ENCODE measurements around the gene MS4A15.
A peak's percentile ranks its signal among the peaks of the same experiment; 100 is the strongest.

MS4A15 gene

DNA sequence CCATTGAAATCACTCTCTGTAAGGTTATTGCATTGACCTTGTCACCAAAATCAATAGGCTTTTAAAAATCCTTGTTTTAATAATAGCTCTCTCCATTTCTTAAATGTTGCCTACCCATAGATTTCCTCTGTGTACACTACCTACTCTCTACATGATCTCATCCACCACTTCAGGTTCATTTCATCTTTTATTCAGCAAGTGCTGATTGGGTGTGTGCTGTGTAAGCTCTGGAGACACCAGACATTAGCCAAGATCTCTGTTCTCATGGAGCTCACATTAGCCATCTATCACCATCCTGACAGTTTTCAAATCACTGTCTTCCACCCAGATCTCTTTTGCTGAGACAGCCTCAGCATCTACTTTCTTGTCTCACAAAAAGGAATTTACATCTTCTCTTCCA, 24.1 kb downstream of the MS4A15 start:
- DNase-seq = no peak

DNA sequence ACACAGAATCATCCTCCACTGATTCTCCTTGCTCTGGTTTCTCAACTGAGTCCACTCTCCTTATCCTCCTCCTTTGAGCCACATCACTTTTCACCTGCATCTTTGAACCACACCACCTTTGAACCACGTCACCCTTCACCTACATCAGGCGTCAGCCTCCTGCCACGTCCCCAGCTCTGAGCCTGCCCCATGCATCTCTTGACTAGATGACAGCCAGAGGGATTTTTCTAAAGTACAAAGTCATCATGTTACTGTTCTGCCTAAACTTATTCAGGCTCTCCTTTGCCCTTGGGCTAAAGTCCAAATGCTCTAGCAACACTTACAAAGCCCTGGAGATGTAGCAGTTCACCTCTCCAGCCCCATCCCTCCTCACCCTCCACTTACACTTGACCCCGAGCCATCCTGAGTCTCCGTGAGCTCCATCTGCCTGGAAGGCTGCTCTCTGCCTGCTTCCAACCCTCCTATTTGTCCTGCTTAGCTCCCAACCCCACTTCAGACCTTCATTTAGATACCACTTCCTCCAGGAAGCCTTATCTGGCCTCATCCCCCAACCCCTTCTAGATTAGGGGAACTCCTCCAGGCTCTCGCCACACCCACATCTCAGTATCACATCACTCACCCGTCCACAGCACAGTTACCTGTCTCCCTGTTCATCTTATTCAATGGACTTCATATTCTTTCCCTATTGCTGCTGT, 24.8 kb downstream of the MS4A15 start:
- no peak for DNase-seq

DNA sequence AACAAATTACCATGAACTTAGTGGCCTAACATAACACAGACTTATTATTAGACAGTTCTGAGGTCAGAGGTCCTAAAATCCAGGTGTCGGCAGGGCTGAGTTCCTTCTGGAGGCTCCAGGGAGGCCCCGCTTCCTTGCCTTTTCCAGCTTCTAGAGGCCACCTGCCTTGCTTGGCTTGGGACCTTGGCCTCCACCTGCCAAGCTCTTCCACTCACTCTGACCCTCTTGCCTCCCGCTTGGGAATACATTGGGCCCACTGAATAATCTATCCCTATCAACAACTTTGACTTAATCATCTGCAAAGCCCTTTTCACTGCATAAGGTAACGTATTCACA, 25.3 kb downstream of the MS4A15 start:
- DNase-seq = no peak

DNA sequence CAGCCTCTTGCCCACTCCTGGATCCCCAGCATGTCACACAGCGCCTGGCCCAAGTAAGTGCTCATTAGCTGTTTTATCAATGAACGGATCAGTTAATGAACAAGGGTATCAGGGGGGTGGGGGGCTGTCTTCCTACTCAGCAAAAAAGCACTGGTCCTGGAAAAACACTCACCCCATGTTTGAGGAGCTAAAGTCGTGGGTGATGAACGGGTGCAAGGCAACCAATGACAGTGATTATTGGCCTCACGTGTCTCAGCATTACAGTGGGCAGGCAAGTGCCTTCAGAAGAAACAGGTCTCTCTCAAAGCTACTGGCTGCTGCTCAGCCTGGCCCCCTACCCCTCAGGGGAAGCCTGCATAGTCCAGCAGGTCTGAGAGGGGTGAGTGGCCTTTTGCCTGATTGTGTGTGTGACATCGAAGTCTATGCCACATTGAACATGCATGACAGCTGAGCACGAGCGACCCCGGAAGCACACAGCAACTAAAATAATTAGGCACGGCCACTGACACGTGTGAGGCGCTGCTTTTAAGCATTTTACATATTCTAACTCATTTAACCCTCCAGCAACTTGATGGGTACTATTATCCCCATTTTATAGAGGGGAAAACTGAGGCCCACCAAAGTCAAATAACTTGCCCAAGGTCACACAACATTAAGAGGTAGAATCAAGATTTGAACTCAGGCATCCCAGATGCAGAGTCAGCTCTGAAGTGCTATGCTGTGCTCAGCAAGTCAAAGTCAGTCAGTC, 25.9 kb downstream of the MS4A15 start:
- no peak for DNase-seq

DNA sequence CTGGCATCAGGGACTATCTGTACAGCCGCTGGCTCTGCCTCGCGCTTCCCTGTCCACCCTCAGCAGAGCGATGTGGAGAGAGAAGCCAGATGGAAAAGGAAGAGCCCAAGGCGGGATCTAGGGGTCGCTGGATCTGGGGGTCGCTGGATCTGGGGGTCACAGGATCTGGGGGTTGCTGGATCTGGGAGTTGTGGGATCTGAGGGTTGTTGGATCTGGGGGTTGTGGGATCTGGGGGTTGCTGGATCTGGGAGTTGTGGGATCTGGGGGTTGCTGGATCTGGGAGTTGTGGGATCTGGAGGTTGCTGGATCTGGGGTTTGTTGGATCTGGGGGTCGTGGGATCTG, 26.4 kb downstream of the MS4A15 start:
- no peak for DNase-seq

DNA sequence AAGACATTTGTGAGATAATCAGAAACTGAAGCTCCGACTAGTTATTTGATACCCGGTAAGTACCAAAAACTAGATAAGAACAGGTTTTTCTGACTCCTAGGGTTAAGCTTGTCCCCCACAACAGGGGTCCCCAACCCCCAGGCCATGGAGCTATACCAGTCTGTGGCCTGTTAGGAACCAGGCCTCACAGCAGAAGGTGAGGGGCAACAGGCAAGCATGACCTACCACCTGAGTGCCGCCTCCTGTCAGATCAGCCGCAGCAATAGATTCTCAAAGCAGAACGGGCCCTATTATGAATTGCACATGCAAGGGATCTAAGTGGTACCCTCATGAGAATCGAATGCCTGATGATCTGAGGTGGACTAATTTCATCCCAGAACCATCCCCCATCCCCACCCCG, 27.2 kb downstream of the MS4A15 start:
- DNase-seq = no peak

DNA sequence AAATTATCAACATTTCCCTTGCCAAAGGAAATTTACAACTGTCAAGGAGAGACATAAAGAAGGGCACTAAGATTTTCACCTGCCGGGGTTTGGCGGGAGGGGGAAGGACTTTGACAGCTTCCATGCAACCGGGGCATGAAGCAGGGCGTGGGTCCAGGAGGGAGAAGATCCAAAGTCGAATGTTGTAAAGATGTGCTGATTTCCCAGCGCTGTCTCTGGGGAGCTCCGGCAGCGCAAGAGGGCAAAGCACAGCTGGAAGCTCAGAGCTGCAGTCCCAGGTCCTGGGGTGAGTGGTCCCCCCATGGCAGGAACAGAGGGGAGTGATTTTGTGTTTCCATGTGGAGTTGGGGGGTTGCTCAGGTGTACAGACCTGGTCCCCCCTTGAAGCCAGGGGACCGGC, 28.5 kb downstream of the MS4A15 start, which contains the start of gene MS4A10:
MS4A10 (plus strand) TSS at position 198 of the 400 bp plus-strand sequence. CDS start 5,003 bp downstream, outside the sequence.
- no peak for DNase-seq

DNA sequence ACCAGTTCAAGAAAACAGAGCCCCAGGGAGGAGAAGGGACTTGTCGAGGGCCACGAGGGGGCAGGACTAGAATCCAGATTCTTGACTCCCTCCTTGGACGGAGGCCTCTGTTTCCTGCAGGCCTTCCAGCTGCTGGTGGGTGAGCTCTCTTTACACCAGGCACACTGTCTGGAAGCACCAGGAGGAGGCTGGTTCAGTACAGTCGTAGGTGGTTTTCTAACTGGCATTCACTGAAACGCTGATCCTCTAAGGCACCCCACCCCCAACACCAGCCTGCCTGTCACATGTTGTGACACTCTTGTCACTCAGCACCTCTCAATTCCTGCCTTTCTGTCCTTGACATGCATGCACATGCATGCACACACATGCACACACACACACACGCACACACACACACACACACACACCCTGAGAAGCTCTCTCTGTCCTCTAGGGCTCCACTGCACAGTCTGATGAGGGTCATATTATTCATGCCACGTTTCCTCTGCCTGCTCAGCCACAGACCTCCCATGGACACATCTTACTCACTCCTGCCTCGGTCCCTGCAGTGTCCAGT, 29.2 kb downstream of the MS4A15 start:
- no peak for DNase-seq

DNA sequence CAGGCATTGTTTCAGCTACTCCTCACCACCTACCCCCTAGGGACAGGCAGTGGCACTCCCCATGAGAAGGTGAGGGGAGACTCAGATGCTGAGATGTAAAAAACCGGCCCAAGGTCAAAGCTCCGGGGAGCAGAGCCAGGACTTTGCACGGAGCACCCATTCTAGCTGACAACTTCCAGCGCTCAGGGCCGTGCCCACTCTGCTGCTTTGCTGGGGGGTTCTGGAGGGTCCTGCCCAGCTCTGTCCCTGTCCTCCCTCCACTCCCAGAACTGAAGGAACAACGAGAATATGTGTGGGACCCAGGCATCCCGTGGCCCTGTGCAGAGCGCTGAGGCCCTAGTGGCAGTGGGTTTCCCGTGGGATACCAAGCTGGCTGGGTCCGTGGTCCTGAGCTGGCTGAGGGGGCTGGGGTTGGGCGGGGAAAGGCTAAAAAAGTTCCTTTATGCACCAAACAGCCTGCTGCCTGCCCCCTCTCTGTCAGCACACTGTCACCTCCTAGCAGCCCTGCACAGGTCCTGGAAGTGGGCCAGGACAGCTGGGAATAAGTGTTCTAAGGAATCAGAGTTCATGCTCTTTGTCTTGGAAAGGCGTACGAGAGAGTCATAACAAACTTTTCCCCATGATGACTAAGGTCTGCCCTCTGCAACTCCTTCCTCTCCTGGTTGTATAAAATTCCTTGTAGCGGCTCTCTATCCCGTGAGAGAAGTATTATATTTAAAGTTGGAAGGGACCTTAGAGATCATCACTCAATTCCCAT, 30.3 kb downstream of the MS4A15 start:
- no peak for DNase-seq

DNA sequence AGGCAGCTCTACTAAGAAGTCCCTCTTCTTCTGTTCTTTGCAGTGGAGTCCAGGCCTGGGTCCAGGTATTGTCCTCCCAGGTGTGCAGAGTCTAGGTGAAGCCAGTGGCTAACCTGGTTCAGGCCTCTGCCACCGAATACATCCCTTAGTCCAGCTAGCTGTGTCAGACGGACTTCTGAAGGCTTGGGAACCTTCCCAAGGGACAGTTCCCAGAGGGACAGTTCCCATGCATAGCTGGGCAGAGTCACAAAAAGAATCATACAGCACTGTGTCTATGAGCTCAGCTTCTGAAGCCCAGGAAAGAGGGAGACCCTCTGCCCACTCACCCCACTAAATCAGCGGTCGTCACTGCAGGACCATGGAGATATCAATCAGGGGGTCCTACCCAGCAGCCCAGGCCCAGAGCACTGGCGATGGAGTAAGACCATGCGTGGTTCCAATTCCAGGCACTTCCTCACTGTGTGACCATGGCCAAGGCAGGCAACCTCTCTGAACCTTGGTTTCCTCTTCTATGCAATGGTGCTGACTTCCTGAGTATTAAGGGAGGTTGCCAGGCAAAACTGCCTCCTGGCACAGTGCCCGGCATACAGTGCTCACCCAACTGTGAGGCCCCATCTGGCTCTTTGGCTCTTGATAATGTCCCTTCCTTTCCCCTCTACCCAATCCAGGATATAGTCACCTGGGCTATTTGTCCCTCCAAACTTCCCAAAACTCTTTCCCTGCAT, 31.9 kb downstream of the MS4A15 start:
- peak; percentile 57 to 85 for DNase-seq

DNA sequence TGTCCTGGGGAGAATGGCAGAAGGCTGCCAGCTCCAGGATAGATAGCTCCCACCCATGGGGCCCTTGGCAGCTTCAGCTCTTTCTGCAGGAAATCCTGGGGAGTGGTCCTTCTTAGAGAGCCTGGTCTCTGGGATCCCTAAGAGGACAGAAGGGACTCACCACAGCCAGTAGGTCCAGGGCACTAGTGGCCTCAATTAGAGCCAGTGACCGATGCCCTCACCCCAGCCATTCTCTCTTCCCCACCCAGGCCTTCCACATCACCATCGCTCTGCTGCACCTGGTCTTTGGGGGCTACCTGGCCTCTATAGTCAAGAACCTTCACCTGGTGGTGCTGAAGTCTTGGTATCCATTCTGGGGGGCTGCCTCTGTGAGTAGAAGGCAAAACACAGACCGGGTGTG, 34.1 kb downstream of the MS4A15 start:
- DNase-seq = no peak

DNA sequence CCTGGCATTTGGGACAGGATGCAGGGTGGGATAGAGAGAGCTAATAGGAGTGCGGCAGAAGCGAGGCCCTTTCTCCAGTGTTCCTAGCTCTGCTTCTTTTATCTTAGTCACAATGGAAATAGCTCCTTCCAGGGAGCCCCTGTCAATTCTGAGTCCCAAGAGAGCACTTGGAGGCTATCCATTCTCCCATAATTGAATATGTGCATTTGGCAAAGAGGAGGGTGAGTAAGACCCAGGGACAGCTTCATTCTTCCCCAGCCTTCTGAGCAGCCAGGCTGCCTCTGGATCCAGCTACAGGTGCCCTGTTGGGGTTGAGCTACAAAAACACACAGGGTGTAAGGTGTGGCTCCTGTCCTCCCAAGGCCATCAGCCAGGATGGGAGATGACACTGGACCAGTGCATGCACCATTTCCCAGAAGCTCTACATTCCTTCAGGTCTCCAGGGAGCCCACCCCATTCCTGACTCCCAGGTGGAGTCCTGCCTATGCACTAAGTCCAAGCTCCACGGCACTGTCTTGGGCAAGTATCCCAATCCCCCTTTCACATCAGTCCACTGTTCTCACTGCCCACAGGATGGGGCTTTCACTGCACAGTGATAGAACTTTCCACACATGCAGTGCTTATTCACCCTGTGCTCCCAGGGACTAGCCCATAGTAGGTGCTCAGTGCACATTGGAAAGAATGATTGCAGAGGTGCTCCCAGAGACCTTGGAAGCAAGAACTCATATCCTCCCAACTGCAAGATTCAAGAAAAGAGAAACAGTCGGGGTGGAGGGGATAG, 34.7 kb downstream of the MS4A15 start:
- DNase-seq = no peak

DNA sequence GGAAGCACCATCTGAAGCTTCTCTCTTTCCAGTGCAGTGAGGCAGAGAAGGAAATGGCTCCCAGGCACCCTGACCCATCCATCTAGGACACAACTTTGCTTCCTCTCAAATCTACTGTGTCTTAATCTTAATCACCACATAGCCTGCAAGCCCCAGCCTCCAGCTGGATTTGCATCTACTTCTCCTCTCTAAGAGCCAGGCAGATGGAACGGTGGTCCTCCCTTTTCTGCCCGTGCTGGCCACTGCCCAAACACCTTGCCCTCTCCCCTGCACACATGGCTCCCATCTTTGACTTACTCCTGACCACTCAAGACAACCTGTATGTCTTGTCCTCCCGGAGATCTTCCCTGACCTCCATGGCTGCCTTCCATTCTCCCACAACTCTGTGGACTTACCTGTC, 35.9 kb downstream of the MS4A15 start:
- DNase-seq = no peak

DNA sequence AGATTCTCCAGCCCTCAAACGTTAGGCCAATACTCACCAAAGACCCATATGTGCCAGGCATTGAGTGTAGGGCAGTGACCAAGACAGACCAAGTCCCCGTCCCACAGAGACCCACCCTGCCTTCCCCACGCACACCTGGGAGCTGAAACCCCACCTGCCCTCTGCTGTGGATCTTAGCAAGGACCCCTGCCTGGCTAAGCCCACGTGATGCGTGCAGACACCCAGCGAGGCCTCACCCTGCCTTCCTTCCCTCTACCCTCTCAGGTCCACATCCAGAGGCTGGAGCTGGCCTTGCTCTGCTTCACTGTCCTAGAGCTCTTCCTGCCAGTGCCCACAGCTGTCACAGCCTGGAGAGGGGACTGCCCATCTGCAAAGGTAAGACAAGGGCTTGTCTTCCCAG, 38.6 kb downstream of the MS4A15 start:
- no peak for DNase-seq

DNA sequence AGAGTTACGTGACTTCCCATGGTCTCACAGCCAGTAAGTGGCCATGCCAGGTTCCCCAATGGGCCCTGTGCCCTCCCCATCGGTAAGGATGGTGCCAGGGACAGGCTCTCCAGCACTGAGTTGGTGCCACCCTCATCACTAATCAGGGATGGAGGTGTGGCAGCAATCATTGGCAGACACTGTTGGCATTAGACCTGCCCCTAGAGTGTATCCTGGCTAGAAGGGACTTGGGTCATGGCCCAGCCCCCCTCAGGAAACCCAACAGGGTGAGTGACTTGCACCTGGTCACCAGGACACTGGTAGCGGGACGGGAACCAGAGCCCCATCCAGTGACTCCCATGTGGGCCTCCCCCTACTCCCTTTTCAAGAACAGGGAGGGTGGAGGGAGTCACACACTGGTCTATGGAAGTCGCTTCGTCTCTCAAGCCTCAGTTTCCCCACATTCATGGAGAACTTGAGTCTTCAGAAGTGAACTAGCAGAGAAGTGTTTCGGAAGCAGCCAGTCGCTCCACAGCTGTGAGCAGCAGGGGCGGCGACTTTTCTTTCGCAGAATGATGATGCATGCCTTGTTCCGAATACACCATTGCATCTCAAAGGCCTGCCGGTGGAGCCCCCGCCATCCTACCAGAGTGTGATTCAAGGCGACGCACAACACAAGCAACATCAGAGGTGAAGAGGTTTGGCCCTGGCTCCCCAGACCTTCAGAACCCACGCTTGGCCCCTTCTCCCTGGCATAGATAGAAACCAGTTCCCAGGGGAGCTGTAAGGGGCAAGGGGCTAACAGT, 41.4 kb downstream of the MS4A15 start:
- no peak for DNase-seq

DNA sequence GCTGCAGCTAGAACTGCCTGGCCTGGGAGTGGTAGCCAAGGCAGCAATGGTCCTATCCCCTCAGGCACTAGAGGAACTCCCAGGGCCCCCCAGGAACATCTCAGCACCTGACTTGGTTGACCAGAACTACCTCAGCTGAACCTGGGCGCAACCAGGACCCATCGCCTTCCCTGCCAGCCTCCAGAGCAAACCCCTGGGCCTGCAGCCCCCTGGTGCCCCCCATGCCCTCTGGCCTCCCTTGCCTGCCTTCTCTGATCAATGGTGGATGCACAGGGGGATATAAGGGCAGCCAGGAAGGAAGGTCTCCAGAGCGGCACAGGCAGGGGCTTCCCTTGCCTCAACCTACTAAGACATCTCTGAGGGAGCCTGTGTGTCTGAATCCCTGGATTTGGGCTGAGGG, 42.0 kb downstream of the MS4A15 start:
- DNase-seq = no peak

DNA sequence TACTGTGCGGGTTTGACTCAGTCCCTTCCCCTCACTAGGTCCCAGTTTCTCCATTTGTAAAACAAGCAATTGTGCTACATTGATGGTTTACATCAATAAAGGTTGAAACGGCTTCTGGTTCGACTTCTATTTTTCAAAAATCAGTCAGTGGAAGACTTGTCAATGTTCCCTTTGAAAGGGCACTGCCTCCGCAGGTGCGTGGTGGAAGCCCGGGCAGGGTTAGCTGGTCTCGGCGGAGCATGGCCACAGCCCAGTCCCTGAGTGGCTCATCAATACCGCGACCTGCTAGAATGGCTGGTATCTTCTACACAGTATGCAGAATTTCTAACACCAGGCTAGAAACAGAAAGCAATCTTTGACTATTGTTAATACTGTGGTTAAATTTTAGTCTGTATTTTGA, 44.5 kb downstream of the MS4A15 start:
- DNase-seq = no peak

DNA sequence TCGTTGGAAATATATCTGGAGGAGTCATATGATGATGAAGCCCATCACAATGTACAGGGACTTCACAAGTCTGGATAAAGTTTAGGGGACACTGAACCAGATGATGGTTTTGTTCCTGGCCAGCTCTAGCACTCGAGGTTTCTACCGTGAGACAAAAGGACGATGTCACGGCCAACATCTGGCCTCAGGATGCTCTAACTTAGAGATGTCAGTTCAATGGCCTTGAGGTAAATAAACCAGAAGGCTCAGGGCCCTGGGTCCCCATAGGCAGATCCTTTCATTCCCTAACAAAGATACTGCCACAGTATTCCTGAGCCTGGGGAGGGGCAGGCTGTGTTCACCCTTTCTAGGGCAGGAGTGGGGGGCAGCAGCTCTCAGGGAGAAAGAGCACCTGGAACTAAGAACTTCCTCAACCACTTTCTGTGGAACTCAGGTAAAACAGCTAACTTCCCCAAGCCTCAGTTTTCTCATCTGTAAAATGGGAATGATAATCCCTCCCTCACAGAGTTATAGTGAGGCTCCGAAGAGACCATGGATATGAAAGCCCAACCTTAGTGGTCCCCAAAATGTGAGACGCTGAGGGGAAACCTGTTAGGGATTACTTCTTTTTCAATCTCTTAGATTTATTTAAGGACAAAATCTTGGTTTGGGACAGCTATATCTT, 46.7 kb downstream of the MS4A15 start:
- no peak for DNase-seq

DNA sequence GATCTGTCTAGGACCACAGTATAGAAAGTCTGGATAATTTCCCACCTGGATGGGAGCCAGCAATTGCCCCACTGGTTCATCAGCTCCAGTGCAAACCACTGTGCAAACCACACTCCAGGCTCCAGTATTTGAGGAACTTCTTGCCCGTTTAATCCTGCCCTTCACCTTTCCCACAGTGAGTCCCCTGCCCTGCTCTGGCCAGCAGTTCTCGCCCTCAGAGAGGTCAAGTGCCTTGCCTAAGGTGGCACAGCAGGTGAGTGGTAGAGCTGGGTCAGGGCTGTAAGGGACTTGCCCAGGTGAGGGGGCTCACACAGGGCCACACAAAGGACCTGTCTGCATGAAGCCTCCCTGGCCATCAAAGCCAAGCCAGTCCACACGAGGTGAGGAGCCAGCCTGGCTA, 52.6 kb downstream of the MS4A15 start:
- DNase-seq = no peak

DNA sequence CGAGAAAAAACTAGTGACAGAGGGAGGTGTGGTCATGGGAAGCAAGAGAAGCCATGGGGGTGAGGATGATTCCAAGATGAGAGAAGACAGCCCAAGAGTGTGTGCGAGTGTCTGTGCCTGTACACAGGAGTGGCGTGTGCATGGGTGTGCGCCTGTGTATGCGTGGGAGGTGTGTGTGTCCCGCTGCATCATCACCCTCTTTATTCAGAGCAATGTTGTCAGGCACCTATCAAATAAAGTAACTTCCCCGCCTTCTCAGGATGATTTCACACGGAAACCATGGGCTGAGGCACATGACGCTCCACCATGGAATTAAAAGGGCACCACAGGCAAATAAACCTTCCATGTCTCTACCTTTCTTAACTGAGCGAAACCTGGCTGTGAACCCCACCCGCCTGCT, 53.0 kb downstream of the MS4A15 start:
- DNase-seq = no peak

DNA sequence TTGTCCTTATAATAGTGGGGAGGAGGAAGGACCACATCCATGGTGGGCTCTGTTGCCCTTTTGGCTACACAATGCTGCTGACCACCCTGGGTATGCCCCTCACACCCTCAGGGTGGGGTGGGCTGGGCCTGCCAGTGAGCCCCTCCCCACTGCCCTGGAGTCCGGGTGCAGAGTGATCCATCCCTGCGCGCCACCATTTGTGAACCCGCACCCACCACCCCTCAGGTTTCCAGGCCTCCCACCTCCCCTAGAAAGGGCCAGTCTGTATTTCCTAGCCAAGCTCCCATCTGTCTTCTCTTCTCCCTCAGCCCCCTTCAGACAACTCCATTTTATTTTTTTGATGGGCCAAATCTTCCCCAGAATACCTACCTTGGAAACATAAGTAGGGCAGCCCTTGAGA, 53.5 kb downstream of the MS4A15 start:
- DNase-seq = no peak

Data from NCI-H2081 (cell line).